ENCODE results near the gene KPNB1.

GRCh38 chr17:47634870-47635269 lies 14.8 kb upstream of the KPNB1 start:
- TF ChIP-seq CTCF (IDR thresholded peaks at IDR 0.05; ENCODE audit: insufficient read depth, low read length, poor library complexity, severe bottlenecking) = no peak
- TF ChIP-seq EZH2phosphoT487 (conservative IDR thresholded peaks at IDR 0.05; ENCODE audit: low read length) = no peak

All from SU-DHL-6 (cell line).